Measurements from ENCODE around the gene CDHR4.

DNA sequence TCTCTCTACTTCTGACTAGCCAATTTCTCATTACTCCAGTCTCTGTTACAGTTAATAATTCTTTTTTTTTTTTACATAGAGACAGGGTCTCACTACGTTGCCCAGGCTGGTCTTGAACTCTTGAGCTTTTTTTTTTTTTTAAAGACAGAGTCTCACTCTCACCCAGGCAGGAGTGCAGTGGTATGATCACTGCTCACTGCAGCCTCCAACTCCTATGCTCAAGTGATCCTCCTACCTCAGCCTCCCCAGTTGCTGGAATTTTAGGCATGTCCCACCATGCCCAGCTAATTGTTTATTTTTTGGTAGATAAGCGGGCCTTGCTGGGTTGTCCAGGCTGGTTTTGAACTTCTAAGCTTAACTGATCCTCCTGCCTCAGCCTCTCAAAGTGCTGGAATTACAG lies 27.0 kb downstream of the CDHR4 start:
- TF ChIP-seq, protein P1, sequence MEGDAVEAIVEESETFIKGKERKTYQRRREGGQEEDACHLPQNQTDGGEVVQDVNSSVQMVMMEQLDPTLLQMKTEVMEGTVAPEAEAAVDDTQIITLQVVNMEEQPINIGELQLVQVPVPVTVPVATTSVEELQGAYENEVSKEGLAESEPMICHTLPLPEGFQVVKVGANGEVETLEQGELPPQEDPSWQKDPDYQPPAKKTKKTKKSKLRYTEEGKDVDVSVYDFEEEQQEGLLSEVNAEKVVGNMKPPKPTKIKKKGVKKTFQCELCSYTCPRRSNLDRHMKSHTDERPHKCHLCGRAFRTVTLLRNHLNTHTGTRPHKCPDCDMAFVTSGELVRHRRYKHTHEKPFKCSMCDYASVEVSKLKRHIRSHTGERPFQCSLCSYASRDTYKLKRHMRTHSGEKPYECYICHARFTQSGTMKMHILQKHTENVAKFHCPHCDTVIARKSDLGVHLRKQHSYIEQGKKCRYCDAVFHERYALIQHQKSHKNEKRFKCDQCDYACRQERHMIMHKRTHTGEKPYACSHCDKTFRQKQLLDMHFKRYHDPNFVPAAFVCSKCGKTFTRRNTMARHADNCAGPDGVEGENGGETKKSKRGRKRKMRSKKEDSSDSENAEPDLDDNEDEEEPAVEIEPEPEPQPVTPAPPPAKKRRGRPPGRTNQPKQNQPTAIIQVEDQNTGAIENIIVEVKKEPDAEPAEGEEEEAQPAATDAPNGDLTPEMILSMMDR (IDR thresholded peaks at IDR 0.05) = no peak
- TF ChIP-seq POLR2A (IDR thresholded peaks at IDR 0.05) = no peak

Data from testis (tissue), 2 donors.